Measurements from ENCODE around the gene CRAMP1. TPM values are rescaled to one million over a fixed set of nuclear protein-coding genes. Genes with fewer than 3 reads are reported as not detected.

CRAMP1 gene, protein sequence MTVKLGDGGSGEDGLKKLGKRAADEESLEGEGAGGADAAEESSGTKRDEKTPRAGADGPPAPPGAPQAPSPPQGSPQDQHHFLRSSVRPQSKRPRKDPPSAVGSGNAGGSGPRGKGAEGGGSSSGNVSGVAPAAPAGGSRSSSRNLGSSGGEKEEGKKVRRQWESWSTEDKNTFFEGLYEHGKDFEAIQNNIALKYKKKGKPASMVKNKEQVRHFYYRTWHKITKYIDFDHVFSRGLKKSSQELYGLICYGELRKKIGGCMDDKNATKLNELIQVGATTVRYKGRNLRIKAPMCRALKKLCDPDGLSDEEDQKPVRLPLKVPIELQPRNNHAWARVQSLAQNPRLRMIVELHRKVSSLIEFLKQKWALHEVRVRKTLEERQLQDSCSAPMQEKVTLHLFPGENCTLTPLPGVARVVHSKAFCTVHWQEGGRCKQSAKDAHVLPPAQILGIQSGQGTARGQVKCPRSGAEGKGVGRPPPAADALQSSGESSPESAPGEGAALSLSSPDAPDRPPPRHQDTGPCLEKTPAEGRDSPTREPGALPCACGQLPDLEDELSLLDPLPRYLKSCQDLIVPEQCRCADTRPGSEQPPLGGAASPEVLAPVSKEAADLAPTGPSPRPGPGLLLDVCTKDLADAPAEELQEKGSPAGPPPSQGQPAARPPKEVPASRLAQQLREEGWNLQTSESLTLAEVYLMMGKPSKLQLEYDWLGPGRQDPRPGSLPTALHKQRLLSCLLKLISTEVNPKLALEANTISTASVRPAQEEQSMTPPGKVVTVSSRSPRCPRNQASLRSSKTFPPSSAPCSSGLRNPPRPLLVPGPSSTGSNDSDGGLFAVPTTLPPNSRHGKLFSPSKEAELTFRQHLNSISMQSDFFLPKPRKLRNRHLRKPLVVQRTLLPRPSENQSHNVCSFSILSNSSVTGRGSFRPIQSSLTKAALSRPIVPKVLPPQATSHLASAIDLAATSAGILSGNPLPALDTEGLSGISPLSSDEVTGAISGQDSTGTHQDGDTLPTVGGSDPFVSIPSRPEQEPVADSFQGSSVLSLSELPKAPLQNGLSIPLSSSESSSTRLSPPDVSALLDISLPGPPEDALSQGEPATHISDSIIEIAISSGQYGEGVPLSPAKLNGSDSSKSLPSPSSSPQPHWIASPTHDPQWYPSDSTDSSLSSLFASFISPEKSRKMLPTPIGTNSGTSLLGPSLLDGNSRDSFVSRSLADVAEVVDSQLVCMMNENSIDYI (N-terminal part only)
- 10 to 100 TPM; 16.3 to 57.6 (median 20.6) TPM for total RNA-seq

- no peaks in the 10 kb centered on the region for H3K27me3 ChIP-seq
- DNase-seq: no peak
- peaks cover 51 to 70% (median 57%) of the 10 kb centered on the region in 4 donors for H3K4me1 ChIP-seq
- ATAC-seq (ENCODE audit: low FRiP score in 2 of 2): no peak
- H3K27ac ChIP-seq: peak within 1 kb of the TSS; percentile 82 to 89 (median 84)
- TF ChIP-seq POLR2A (IDR thresholded peaks at IDR 0.05) (peak in 2 of 4 donors; percentile 51 to 63), POLR2AphosphoS5 (IDR thresholded peaks at IDR 0.05) (peak in 1 of 2 donors; percentile 64)
- TF ChIP-seq, protein P1, sequence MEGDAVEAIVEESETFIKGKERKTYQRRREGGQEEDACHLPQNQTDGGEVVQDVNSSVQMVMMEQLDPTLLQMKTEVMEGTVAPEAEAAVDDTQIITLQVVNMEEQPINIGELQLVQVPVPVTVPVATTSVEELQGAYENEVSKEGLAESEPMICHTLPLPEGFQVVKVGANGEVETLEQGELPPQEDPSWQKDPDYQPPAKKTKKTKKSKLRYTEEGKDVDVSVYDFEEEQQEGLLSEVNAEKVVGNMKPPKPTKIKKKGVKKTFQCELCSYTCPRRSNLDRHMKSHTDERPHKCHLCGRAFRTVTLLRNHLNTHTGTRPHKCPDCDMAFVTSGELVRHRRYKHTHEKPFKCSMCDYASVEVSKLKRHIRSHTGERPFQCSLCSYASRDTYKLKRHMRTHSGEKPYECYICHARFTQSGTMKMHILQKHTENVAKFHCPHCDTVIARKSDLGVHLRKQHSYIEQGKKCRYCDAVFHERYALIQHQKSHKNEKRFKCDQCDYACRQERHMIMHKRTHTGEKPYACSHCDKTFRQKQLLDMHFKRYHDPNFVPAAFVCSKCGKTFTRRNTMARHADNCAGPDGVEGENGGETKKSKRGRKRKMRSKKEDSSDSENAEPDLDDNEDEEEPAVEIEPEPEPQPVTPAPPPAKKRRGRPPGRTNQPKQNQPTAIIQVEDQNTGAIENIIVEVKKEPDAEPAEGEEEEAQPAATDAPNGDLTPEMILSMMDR (IDR thresholded peaks at IDR 0.05): no peak
- 1% methylated on average over 15 to 45 of the region's 101 CpGs for whole genome bisulfite sequencing, 2 donors
- peaks cover 0 to 5% (median 0%) of the 10 kb centered on the region in 4 donors for H3K36me3 ChIP-seq
- H3K4me3 ChIP-seq: peak within 1 kb of the TSS; percentile 80 to 99 (median 88)
- peaks cover 0 to 6% (median 0%) of the 10 kb centered on the region in 4 donors for H3K9me3 ChIP-seq
These were observed at the start of gene CRAMP1 for GRCh38 chr16:1612320-1613111. Gene CRAMP1 (plus strand): TSS chr16:1612360. CDS start chr16:1614640, 2,280 bp downstream.

DNA sequence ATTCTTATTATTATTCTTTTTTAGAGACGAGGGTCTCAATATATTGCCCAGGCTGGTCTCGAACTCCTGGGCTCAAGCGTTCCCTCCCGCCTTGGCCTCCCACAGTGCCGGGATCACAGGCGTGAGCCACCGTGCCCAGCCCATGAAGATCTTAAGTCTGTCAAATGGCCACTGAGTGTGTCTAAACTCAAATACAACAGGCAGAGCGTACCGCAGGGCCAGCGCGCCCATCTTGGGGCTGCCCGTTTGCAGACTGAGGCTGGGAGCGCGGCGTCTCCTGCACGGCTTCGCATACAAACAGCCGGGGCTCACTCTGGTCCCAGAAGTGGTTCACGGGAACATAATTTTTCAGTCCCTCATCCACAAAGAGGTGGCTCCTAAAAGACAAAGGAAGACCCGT is 48.4 kb upstream of the CRAMP1 start:
- no peaks in the 10 kb centered on the region for H3K27me3 ChIP-seq
- H3K27ac ChIP-seq: no peak overlapping the region
- DNase-seq: peak in 1 of 2 donors; percentile 67
- WGBS, 2 donors: 95 to 97% methylated on average over 19 to 20 of the region's 20 CpGs
- peaks cover 2 to 51% (median 29%) of the 10 kb centered on the region in 4 donors for H3K36me3 ChIP-seq
- no peak for ATAC-seq (ENCODE audit: low FRiP score in 2 of 2)
- no peak overlapping the region for H3K4me3 ChIP-seq
- no peaks in the 10 kb centered on the region for H3K9me3 ChIP-seq
- H3K4me1 ChIP-seq: peaks cover 4 to 18% (median 14%) of the 10 kb centered on the region in 4 donors
- TF ChIP-seq, protein P1 (IDR thresholded peaks at IDR 0.05): no peak
- no peak for TF ChIP-seq EP300 (IDR thresholded peaks at IDR 0.05)
- no peak for TF ChIP-seq POLR2AphosphoS5 (IDR thresholded peaks at IDR 0.05)
- no peak for TF ChIP-seq POLR2A (IDR thresholded peaks at IDR 0.05)

DNA sequence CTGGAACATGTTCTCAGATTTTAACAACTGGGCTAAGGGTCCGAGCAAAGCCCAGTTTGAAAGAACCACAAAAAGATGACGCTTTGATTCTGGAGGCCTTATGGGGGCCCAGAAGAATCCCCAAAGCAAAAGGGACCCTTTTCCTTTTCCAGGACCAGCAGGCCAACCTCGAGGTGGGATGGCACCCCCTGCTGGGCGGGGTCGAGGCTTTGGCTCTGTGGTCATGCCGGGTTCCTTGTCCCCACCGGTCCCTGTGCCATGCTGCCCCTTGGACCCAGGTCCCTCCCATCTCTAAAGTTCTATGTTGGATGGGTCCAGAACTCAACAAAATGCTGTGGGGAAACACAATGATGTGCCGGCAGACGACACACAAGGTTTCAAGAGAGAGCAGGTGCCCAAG is 47.8 kb upstream of the CRAMP1 start:
- TF ChIP-seq, protein P1 (IDR thresholded peaks at IDR 0.05): peak in 1 of 6 experiments; percentile 26
- TF ChIP-seq POLR2AphosphoS5 (IDR thresholded peaks at IDR 0.05): no peak
- peak in 1 of 2 donors; percentile 43 for DNase-seq
- H3K4me1 ChIP-seq: peaks cover 4 to 13% (median 10%) of the 10 kb centered on the region in 4 donors
- no peak overlapping the region for H3K4me3 ChIP-seq
- 70 to 71% methylated on average over 5 to 9 of the region's 9 CpGs for WGBS, 2 donors
- ATAC-seq (ENCODE audit: low FRiP score in 2 of 2): no peak
- no peaks in the 10 kb centered on the region for H3K27me3 ChIP-seq
- peaks cover 2 to 45% (median 26%) of the 10 kb centered on the region in 4 donors for H3K36me3 ChIP-seq
- H3K27ac ChIP-seq: no peak overlapping the region
- H3K9me3 ChIP-seq: no peaks in the 10 kb centered on the region
